ENCODE results near the gene HINT2.
A peak's percentile ranks its signal among the peaks of the same experiment; 100 is the strongest.

HINT2 gene

GRCh38 chr9:35806101-35806500 lies 8.7 kb downstream of the HINT2 start:
- Histone ChIP-seq H3K27ac (ENCODE audit: low read depth, low read length) (no peak overlapping the region), H3K36me3 (ENCODE audit: insufficient read depth, low read length) (peaks cover 69% of the 10 kb centered on the region), H3K9ac (ENCODE audit: low read length) (no peak overlapping the region), H3K4me3 (ENCODE audit: low read depth in 1 of 2, low read length in 2 of 2) (no peak overlapping the region), H3K4me1 (ENCODE audit: insufficient read depth, low read length) (peaks cover 3% of the 10 kb centered on the region), H3K27me3 (ENCODE audit: control insufficient read depth in 1 of 2, insufficient read depth in 2 of 2, low read length in 2 of 2) (no peaks in the 10 kb centered on the region), H3K9me3 (ENCODE audit: low read length) (no peaks in the 10 kb centered on the region)

- Histone ChIP-seq H3K4me3 (ENCODE audit: low read depth in 1 of 2, low read length in 2 of 2) (no peak overlapping the region), H3K27ac (ENCODE audit: low read depth, low read length) (no peak overlapping the region)
Observed at GRCh38 chr9:35801328-35802128, 13.3 kb downstream of the HINT2 start.

GRCh38 chr9:35800530-35800929 lies 14.3 kb downstream of the HINT2 start:
- Histone ChIP-seq H3K27me3 (ENCODE audit: control insufficient read depth in 1 of 2, insufficient read depth in 2 of 2, low read length in 2 of 2) (no peaks in the 10 kb centered on the region), H3K36me3 (ENCODE audit: insufficient read depth, low read length) (peaks cover 38% of the 10 kb centered on the region), H3K9me3 (ENCODE audit: low read length) (no peaks in the 10 kb centered on the region), H3K27ac (ENCODE audit: low read depth, low read length) (no peak overlapping the region), H3K4me1 (ENCODE audit: insufficient read depth, low read length) (no peaks in the 10 kb centered on the region), H3K4me3 (ENCODE audit: low read depth in 1 of 2, low read length in 2 of 2) (no peak overlapping the region), H3K9ac (ENCODE audit: low read length) (no peak overlapping the region)

More at GRCh38 chr9:35801328-35802128, 13.3 kb downstream of the HINT2 start:
- no peaks in the 10 kb centered on the region for H3K4me1 ChIP-seq (ENCODE audit: insufficient read depth, low read length)
- no peaks in the 10 kb centered on the region for H3K9me3 ChIP-seq (ENCODE audit: low read length)
- no peak overlapping the region for H3K9ac ChIP-seq (ENCODE audit: low read length)
- H3K27me3 ChIP-seq (ENCODE audit: control insufficient read depth in 1 of 2, insufficient read depth in 2 of 2, low read length in 2 of 2) = no peaks in the 10 kb centered on the region
- H3K36me3 ChIP-seq (ENCODE audit: insufficient read depth, low read length) = peaks cover 48% of the 10 kb centered on the region

GRCh38 chr9:35798658-35799374 lies 16.0 kb downstream of the HINT2 start:
- Histone ChIP-seq H3K4me1 (ENCODE audit: insufficient read depth, low read length) (peaks cover 2% of the 10 kb centered on the region), H3K9me3 (ENCODE audit: low read length) (no peaks in the 10 kb centered on the region), H3K27me3 (ENCODE audit: control insufficient read depth in 1 of 2, insufficient read depth in 2 of 2, low read length in 2 of 2) (no peaks in the 10 kb centered on the region), H3K4me3 (ENCODE audit: low read depth in 1 of 2, low read length in 2 of 2) (no peak overlapping the region), H3K36me3 (ENCODE audit: insufficient read depth, low read length) (peaks cover 31% of the 10 kb centered on the region), H3K9ac (ENCODE audit: low read length) (no peak overlapping the region), H3K27ac (ENCODE audit: low read depth, low read length) (no peak overlapping the region)

DNA sequence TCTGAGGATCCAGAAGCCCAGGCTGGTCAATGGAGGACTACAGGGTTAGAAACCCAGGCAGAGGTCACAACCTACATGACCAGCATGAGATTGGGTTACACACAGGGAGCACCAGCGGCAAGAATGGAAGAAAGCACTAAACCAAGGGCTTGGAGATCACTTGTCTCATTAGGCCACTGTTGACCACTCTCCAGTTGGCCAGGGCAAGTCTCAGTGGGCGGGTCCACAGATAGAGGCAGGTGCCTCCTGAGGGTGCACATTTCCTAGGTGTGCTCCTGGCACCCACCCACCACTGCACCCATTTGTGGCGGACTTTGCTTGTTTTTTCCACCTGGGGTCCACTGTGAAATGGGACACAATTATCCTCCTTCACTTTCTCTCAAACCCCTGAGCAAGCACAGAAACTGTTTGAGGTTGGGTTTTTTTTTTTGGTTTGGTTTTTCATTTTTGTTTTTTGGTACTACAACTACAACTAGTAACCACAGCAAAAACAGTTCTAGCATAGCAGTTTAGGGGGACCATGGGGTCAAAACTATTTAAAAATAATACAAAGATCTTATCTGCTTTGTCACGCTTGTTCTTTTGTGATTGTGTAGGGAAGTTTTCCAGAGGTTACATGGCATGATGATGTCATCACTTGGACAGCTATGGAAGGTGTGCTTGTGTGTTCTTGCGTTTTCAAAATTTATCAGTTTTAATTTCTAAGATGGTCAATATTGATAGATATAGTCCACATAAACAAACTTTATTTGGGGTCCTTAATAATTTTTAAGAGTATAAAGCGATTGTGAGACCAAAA lies 17.3 kb downstream of the HINT2 start:
- H3K4me1 ChIP-seq (ENCODE audit: insufficient read depth, low read length) = peaks cover 15% of the 10 kb centered on the region
- peaks cover 27% of the 10 kb centered on the region for H3K36me3 ChIP-seq (ENCODE audit: insufficient read depth, low read length)
- no peaks in the 10 kb centered on the region for H3K27me3 ChIP-seq (ENCODE audit: control insufficient read depth in 1 of 2, insufficient read depth in 2 of 2, low read length in 2 of 2)
- H3K4me3 ChIP-seq (ENCODE audit: low read depth in 1 of 2, low read length in 2 of 2) = no peak overlapping the region
- H3K9me3 ChIP-seq (ENCODE audit: low read length) = no peaks in the 10 kb centered on the region
- no peak overlapping the region for H3K9ac ChIP-seq (ENCODE audit: low read length)
- no peak overlapping the region for H3K27ac ChIP-seq (ENCODE audit: low read depth, low read length)

DNA sequence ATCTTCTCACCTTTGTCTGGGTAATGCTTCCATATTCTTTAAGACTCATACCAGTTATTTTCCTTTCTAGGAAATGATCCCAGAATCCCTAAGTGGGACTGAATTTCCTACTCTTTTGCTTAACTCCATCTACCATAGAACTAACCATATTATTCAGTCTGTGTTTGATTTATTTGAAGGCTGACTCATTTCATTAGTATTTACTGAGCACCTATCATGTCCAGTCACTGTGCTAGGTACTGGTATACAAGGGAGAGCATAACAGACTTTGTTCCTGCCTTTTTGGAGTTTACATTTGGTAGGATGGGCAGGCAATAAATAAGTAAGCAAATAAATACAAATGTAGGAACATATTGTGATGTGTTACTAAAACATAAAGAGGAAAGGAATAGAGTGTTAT lies 19.1 kb downstream of the HINT2 start:
- Histone ChIP-seq H3K27me3 (ENCODE audit: control insufficient read depth in 1 of 2, insufficient read depth in 2 of 2, low read length in 2 of 2) (no peaks in the 10 kb centered on the region), H3K4me3 (ENCODE audit: low read depth in 1 of 2, low read length in 2 of 2) (no peak overlapping the region), H3K4me1 (ENCODE audit: insufficient read depth, low read length) (peaks cover 23% of the 10 kb centered on the region), H3K9me3 (ENCODE audit: low read length) (no peaks in the 10 kb centered on the region), H3K27ac (ENCODE audit: low read depth, low read length) (no peak overlapping the region), H3K9ac (ENCODE audit: low read length) (no peak overlapping the region), H3K36me3 (ENCODE audit: insufficient read depth, low read length) (peaks cover 9% of the 10 kb centered on the region)

- Histone ChIP-seq H3K9me3 (ENCODE audit: low read length) (no peaks in the 10 kb centered on the region), H3K27me3 (ENCODE audit: control insufficient read depth in 1 of 2, insufficient read depth in 2 of 2, low read length in 2 of 2) (no peaks in the 10 kb centered on the region), H3K4me1 (ENCODE audit: insufficient read depth, low read length) (peaks cover 30% of the 10 kb centered on the region), H3K27ac (ENCODE audit: low read depth, low read length) (peak overlapping the region; percentile 20), H3K4me3 (ENCODE audit: low read depth in 1 of 2, low read length in 2 of 2) (peak overlapping the region; percentile 6 to 41), H3K9ac (ENCODE audit: low read length) (peak overlapping the region; percentile 37), H3K36me3 (ENCODE audit: insufficient read depth, low read length) (no peaks in the 10 kb centered on the region)
Observed at GRCh38 chr9:35793461-35793860, 21.4 kb downstream of the HINT2 start.

DNA sequence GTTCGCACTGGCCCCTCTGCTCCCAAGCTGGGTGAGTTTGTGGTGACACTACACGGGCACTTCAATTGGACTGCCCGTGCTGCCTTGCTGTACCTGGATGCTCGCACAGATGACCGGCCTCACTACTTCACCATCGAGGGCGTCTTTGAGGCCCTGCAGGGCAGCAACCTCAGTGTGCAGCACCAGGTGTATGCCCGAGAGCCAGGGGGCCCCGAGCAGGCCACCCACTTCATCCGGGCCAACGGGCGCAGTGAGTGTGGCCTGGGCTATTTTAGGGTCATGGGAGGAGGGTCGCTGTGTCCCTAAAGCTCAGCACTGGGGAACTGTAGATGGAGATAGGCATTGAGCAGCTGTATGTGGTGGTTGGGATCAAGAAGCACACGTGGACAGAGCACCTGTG lies 22.0 kb downstream of the HINT2 start:
- Histone ChIP-seq H3K9me3 (ENCODE audit: low read length) (no peaks in the 10 kb centered on the region), H3K27me3 (ENCODE audit: control insufficient read depth in 1 of 2, insufficient read depth in 2 of 2, low read length in 2 of 2) (no peaks in the 10 kb centered on the region), H3K4me1 (ENCODE audit: insufficient read depth, low read length) (peaks cover 30% of the 10 kb centered on the region), H3K27ac (ENCODE audit: low read depth, low read length) (peak overlapping the region; percentile 20), H3K9ac (ENCODE audit: low read length) (peak overlapping the region; percentile 37), H3K4me3 (ENCODE audit: low read depth in 1 of 2, low read length in 2 of 2) (peak overlapping the region in 1 of 2 donors; percentile 41), H3K36me3 (ENCODE audit: insufficient read depth, low read length) (no peaks in the 10 kb centered on the region)

- Histone ChIP-seq H3K27me3 (ENCODE audit: control insufficient read depth in 1 of 2, insufficient read depth in 2 of 2, low read length in 2 of 2) (no peaks in the 10 kb centered on the region), H3K36me3 (ENCODE audit: insufficient read depth, low read length) (no peaks in the 10 kb centered on the region), H3K4me3 (ENCODE audit: low read depth in 1 of 2, low read length in 2 of 2) (peak overlapping the region; percentile 41 to 61), H3K9ac (ENCODE audit: low read length) (no peak overlapping the region), H3K27ac (ENCODE audit: low read depth, low read length) (peak overlapping the region; percentile 67), H3K9me3 (ENCODE audit: low read length) (no peaks in the 10 kb centered on the region), H3K4me1 (ENCODE audit: insufficient read depth, low read length) (peaks cover 30% of the 10 kb centered on the region)
Observed at GRCh38 chr9:35792024-35792813, 22.6 kb downstream of the HINT2 start.

- Histone ChIP-seq H3K9me3 (ENCODE audit: low read length) (no peaks in the 10 kb centered on the region), H3K9ac (ENCODE audit: low read length) (no peak within 1 kb of the TSS), H3K27me3 (ENCODE audit: control insufficient read depth in 1 of 2, insufficient read depth in 2 of 2, low read length in 2 of 2) (no peaks in the 10 kb centered on the region), H3K27ac (ENCODE audit: low read depth, low read length) (peak within 1 kb of the TSS; percentile 87), H3K36me3 (ENCODE audit: insufficient read depth, low read length) (no peaks in the 10 kb centered on the region), H3K4me3 (ENCODE audit: low read depth in 1 of 2, low read length in 2 of 2) (peak within 1 kb of the TSS; percentile 41 to 61), H3K4me1 (ENCODE audit: insufficient read depth, low read length) (peaks cover 30% of the 10 kb centered on the region)
Observed at GRCh38 chr9:35791297-35791921, 23.4 kb downstream of the HINT2 start, which contains the start of gene NPR2. NPR2 (plus strand) TSS chr9:35791591; CDS start chr9:35792409, 818 bp downstream.

Data from muscle layer of colon (tissue), 2 donors.